GM19035 (cell line): Measurements from ENCODE around the gene KLK4.

Source experiments
- ATAC-seq: cut with Tn5 transposase; IDR thresholded peaks from one replicate; pipeline ENCODE4 v1.9.1; 2021; ENCODE audit not compliant: unreplicated experiment

Gene KLK4

DNA sequence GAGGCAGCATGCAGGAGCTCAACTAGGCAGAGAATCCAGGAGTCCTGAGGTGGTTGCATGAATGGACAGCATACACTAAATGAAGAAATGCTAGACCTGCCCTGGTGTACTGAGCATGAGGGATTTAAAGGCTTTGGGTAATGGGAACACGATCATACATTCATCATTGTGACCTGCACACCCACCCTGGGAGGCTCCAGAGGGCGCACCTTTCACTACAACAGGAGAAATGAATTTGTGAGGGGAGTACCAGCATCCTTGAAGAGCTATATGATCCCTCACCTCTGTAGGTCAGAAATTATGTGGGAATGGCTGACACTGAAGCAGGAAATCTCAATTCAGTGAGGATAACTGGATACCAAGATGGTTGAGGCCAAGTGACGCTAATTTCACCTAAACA, 29.0 kb downstream of the KLK4 start:
- no peak for ATAC-seq

DNA sequence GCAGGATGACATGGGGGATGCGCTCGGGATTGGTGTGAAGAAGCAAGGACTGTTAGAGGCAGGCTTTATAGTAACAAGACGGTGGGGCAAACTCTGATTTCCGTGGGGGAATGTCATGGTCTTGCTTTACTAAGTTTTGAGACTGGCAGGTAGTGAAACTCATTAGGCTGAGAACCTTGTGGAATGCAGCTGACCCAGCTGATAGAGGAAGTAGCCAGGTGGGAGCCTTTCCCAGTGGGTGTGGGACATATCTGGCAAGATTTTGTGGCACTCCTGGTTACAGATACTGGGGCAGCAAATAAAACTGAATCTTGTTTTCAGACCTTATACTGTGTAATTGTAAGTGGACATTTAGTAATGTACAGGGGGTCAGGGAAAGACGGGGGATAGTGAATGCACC, 31.0 kb downstream of the KLK4 start:
- no peak for ATAC-seq

DNA sequence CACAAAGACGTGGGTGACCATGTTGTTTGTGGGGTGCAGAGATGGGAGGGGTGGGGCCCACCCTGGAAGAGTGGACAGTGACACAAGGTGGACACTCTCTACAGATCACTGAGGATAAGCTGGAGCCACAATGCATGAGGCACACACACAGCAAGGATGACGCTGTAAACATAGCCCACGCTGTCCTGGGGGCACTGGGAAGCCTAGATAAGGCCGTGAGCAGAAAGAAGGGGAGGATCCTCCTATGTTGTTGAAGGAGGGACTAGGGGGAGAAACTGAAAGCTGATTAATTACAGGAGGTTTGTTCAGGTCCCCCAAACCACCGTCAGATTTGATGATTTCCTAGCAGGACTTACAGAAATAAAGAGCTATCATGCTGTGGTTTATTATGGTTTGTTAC, 32.3 kb downstream of the KLK4 start:
- no peak for ATAC-seq

DNA sequence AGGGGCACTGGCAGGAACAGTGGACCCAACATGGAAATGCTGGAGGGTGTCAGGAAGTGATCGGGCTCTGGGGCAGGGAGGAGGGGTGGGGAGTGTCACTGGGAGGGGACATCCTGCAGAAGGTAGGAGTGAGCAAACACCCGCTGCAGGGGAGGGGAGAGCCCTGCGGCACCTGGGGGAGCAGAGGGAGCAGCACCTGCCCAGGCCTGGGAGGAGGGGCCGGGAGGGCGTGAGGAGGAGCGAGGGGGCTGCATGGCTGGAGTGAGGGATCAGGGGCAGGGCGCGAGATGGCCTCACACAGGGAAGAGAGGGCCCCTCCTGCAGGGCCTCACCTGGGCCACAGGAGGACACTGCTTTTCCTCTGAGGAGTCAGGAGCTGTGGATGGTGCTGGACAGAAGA, 33.9 kb downstream of the KLK4 start:
- no peak for ATAC-seq

DNA sequence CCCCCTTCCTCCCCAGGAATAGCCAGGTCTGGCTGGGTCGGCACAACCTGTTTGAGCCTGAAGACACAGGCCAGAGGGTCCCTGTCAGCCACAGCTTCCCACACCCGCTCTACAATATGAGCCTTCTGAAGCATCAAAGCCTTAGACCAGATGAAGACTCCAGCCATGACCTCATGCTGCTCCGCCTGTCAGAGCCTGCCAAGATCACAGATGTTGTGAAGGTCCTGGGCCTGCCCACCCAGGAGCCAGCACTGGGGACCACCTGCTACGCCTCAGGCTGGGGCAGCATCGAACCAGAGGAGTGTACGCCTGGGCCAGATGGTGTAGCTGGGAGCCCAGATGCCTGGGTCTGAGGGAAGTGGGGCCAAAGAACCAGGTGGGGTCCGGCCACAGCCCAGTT, 34.7 kb downstream of the KLK4 start:
- no peak for ATAC-seq

DNA sequence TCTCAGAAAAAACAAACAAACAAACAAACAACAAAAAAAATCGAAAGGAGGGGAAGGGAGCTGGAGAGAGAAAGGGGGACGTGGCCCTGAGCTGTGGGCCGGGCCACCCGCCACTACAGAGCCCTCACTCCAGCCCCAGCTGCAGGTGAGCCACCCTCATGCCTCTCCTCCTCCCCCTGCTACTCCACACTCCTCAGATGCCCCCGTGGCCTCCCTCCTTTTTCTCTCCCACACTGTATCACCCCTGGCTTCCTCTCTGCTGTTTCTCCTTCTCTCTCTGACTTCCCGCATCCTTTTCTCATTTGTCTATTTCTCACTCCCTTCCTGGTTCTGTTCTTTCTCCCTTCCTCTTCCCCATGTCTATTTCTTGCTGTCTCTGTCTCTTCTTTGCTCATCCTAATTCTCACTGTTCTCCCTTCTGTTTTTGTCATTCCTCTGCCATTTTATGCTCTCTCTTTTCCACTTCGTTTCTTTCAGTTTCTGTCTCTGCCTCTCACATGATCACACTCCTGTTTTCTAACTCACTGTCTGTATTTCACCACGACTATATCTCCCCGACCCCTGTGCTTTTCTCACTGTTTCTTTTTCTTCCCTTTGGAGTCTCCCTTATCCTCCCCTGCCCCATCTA, 35.3 kb downstream of the KLK4 start:
- no peak for ATAC-seq

DNA sequence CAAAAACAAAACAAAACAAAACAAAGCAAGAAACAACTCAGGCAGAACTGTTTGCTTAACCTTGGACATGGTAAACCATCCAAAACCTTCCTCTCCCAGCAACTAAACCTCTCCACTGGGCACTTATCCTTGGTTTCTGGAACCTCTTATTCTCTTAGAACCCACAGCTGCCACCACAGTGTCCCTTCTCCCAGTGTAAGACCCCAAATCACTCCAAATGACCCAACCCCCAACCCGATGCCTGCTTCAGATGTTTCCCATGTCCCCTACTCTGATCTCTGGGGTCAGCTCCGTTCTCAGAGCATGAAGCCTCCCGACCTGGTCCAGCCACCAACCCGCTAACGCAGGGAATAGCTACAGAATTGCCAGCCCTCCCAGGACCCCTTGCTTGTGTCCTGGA, 37.0 kb downstream of the KLK4 start:
- ATAC-seq: no peak

DNA sequence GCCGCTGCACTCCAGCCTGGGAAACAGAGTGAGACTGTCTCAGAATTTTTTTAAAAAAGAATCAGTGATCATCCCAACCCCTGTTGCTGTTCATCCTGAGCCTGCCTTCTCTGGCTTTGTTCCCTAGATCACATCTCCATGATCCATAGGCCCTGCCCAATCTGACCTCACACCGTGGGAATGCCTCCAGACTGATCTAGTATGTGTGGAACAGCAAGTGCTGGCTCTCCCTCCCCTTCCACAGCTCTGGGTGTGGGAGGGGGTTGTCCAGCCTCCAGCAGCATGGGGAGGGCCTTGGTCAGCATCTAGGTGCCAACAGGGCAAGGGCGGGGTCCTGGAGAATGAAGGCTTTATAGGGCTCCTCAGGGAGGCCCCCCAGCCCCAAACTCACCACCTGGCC, 38.1 kb downstream of the KLK4 start, which contains the start of gene KLK2:
KLK2 (plus strand) TSS at position 384 of the 400 bp plus-strand sequence. CDS start 35 bp downstream, outside the sequence.
- no peak for ATAC-seq

DNA sequence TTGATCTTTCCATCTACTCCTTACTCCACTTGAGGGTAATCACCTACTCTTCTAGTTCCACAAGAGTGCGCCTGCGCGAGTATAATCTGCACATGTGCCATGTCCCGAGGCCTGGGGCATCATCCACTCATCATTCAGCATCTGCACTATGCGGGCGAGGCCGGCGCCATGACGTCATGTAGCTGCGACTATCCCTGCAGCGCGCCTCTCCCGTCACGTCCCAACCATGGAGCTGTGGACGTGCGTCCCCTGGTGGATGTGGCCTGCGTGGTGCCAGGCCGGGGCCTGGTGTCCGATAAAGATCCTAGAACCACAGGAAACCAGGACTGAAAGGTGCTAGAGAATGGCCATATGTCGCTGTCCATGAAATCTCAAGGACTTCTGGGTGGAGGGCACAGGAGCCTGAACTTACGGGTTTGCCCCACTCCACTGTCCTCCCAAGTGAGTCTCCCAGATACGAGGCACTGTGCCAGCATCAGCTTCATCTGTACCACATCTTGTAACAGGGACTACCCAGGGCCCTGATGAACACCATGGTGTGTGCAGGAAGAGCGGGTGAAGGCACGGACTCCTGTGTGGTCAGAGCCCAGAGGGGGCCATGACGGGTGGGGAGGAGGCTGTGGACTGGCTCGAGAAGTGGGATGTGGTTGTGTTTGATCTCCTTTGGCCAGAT, 40.6 kb downstream of the KLK4 start:
- no peak for ATAC-seq

DNA sequence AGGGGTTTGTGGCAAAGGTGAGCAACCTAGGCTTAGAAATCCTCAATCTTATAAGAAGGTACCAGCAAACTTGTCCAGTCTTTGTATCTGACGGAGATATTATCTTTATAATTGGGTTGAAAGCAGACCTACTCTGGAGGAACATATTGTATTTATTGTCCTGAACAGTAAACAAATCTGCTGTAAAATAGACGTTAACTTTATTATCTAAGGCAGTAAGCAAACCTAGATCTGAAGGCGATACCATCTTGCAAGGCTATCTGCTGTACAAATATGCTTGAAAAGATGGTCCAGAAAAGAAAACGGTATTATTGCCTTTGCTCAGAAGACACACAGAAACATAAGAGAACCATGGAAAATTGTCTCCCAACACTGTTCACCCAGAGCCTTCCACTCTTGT, 41.7 kb downstream of the KLK4 start:
- no peak for ATAC-seq

DNA sequence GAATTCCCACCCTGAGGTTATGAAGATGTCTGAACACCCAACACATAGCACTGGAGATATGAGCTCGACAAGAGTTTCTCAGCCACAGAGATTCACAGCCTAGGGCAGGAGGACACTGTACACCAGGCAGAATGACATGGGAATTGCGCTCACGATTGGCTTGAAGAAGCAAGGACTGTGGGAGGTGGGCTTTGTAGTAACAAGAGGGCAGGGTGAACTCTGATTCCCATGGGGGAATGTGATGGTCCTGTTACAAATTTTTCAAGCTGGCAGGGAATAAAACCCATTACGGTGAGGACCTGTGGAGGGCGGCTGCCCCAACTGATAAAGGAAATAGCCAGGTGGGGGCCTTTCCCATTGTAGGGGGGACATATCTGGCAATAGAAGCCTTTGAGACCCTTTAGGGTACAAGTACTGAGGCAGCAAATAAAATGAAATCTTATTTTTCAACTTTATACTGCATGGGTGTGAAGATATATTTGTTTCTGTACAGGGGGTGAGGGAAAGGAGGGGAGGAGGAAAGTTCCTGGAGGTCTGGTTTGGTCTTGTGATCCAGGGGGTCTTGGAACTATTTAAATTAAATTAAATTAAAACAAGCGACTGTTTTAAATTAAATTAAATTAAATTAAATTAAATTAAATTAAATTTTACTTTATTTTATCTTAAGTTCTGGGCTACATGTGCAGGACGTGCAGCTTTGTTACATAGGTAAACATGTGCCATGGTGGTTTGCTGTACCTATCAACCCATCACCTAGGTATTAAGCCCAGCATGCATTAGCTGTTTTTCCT, 49.5 kb downstream of the KLK4 start:
- ATAC-seq: no peak

DNA sequence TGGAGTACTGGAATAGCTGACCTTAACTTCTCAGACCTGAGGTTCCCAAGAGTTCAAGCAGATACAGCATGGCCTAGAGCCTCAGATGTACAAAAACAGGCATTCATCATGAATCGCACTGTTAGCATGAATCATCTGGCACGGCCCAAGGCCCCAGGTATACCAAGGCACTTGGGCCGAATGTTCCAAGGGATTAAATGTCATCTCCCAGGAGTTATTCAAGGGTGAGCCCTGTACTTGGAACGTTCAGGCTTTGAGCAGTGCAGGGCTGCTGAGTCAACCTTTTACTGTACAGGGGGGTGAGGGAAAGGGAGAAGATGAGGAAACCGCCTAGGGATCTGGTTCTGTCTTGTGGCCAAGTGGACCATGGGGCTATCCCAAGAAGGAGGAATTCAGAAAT, 50.2 kb downstream of the KLK4 start:
- no peak for ATAC-seq

DNA sequence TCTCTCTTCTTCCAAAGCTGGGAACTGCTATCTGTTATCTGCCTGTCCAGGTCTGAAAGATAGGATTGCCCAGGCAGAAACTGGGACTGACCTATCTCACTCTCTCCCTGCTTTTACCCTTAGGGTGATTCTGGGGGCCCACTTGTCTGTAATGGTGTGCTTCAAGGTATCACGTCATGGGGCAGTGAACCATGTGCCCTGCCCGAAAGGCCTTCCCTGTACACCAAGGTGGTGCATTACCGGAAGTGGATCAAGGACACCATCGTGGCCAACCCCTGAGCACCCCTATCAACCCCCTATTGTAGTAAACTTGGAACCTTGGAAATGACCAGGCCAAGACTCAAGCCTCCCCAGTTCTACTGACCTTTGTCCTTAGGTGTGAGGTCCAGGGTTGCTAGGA, 51.3 kb downstream of the KLK4 start:
- no peak for ATAC-seq

DNA sequence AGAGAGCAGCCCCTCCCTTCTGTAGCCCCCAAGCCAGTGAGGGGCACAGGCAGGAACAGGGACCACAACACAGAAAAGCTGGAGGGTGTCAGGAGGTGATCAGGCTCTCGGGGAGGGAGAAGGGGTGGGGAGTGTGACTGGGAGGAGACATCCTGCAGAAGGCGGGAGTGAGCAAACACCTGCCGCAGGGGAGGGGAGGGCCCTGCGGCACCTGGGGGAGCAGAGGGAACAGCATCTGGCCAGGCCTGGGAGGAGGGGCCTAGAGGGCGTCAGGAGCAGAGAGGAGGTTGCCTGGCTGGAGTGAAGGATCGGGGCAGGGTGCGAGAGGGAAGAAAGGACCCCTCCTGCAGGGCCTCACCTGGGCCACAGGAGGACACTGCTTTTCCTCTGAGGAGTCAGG, 52.3 kb downstream of the KLK4 start:
- no peak for ATAC-seq

DNA sequence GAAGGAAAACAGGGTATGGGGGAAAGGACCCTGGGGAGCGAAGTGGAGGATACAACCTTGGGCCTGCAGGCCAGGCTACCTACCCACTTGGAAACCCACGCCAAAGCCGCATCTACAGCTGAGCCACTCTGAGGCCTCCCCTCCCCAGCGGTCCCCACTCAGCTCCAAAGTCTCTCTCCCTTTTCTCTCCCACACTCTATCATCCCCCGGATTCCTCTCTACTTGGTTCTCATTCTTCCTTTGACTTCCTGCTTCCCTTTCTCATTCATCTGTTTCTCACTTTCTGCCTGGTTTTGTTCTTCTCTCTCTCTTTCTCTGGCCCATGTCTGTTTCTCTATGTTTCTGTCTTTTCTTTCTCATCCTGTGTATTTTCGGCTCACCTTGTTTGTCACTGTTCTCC, 53.8 kb downstream of the KLK4 start:
- no peak for ATAC-seq
